ENCODE measurements around the gene SHOX.
"Not testable (repeated sequence)": the region's sequence is repeated elsewhere in the genome, so short reads cannot be mapped to it uniquely, and the experiment has no call there.

DNA sequence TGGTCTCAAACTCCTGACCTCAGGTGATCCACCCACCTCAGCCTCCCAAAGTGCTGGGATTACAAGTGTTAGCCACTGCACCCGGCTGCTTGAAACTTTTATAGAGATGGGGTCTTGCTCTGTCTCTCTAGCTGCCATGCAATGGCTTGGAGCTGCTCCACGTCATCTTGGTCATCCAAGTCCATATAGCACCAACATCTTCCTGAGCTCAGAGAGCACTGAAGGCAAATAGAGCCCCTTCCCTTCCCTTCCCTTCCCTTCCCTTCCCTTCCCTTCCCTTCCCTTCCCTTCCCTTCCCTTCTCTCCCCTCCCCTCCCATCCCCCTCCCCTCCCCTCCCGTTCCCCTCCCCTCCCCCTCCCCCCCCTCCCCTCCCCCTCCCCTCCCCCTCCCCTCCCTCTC lies 22.5 kb upstream of the SHOX start:
- TF ChIP-seq POLR2AphosphoS5 (IDR thresholded peaks at IDR 0.05; ENCODE audit: borderline replicate concordance, low read depth, low read length); EZH2 (IDR thresholded peaks at IDR 0.05): not testable (repeated sequence)

All from SK-N-MC (cell line).